CD4-positive, alpha-beta T cell treated with Interleukin-17A for 1 hour (primary cell): ENCODE measurements around the gene SH2D4B.

Experiments
- DNase-seq: peaks from one replicate; pipeline ENCODE4 v3.0.0-alpha.2; 2020

SH2D4B gene

GRCh38 chr10:80649183-80649582 lies 111.5 kb downstream of the SH2D4B start:
- DNase-seq: no peak

- no peak for DNase-seq
Measured at GRCh38 chr10:80655898-80656297, 118.2 kb downstream of the SH2D4B start.

GRCh38 chr10:80658068-80658467 lies 120.4 kb downstream of the SH2D4B start:
- DNase-seq: no peak

- no peak for DNase-seq
Measured at GRCh38 chr10:80659289-80659688, 121.6 kb downstream of the SH2D4B start.

- DNase-seq: no peak
Measured at GRCh38 chr10:80660266-80660665, 122.6 kb downstream of the SH2D4B start.

GRCh38 chr10:80660736-80661135 lies 123.0 kb downstream of the SH2D4B start:
- DNase-seq: peak; percentile 9

GRCh38 chr10:80661526-80661925 lies 123.8 kb downstream of the SH2D4B start:
- DNase-seq: no peak

GRCh38 chr10:80662429-80663261 lies 124.9 kb downstream of the SH2D4B start:
- peak; percentile 63 for DNase-seq

- peak; percentile 26 for DNase-seq
Measured at GRCh38 chr10:80664071-80664680, 126.5 kb downstream of the SH2D4B start.

GRCh38 chr10:80669485-80669884 lies 131.8 kb downstream of the SH2D4B start:
- DNase-seq: no peak

- no peak for DNase-seq
Measured at GRCh38 chr10:80670774-80671173, 133.1 kb downstream of the SH2D4B start.

- no peak for DNase-seq
Measured at GRCh38 chr10:80671847-80672246, 134.1 kb downstream of the SH2D4B start.

GRCh38 chr10:80672613-80673012 lies 134.9 kb downstream of the SH2D4B start:
- DNase-seq: no peak

GRCh38 chr10:80674809-80675208 lies 137.1 kb downstream of the SH2D4B start:
- no peak for DNase-seq

GRCh38 chr10:80681142-80681541 lies 143.4 kb downstream of the SH2D4B start:
- no peak for DNase-seq

GRCh38 chr10:80684259-80684658 lies 146.6 kb downstream of the SH2D4B start:
- peak; percentile 68 for DNase-seq

GRCh38 chr10:80685355-80685754 lies 147.7 kb downstream of the SH2D4B start:
- no peak for DNase-seq

- no peak for DNase-seq
Measured at GRCh38 chr10:80686734-80687475, 149.2 kb downstream of the SH2D4B start.

- DNase-seq: no peak
Measured at GRCh38 chr10:80687476-80687789, 149.7 kb downstream of the SH2D4B start.

GRCh38 chr10:80690434-80690833 lies 152.7 kb downstream of the SH2D4B start:
- DNase-seq: no peak

GRCh38 chr10:80691441-80691840 lies 153.7 kb downstream of the SH2D4B start:
- DNase-seq: no peak

GRCh38 chr10:80693565-80693964 lies 155.9 kb downstream of the SH2D4B start:
- no peak for DNase-seq

- DNase-seq: no peak
Measured at GRCh38 chr10:80694930-80695329, 157.2 kb downstream of the SH2D4B start.
